HG03439 (cell line): ENCODE data around the gene TAS2R7.
"Not testable (repeated sequence)": the region's sequence is repeated elsewhere in the genome, so short reads cannot be mapped to it uniquely, and the experiment has no call there.

Source experiments
- ATAC-seq: cut with Tn5 transposase; IDR thresholded peaks from one replicate; pipeline ENCODE4 v1.9.1; 2021; ENCODE audit warnings: mild to moderate bottlenecking, moderate library complexity; ENCODE audit not compliant: unreplicated experiment

Gene TAS2R7, protein sequence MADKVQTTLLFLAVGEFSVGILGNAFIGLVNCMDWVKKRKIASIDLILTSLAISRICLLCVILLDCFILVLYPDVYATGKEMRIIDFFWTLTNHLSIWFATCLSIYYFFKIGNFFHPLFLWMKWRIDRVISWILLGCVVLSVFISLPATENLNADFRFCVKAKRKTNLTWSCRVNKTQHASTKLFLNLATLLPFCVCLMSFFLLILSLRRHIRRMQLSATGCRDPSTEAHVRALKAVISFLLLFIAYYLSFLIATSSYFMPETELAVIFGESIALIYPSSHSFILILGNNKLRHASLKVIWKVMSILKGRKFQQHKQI

DNA sequence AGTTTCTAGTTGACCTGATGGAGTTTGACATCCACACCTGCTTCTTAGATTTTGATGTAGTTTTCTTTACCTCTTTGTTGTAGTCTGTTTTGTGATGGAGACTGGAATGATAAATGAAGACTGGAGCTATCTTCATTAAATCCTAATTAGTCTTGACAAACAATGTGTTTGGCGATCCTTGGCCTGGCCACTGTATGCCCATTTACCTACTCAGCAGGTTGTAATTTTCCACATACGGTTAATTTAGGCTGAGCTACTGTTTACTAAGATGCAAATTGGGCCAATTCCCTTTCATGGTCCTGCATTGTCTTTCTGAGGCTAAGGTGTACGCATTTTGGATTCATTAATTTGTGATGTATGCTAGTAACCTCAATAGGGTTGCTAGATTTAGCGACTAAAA is at the start of gene TAS2R7:
TAS2R7 (minus strand) TSS at position 41 of the 400 bp plus-strand sequence. CDS start 57 bp downstream, outside the sequence.
- ATAC-seq, result no peak

DNA sequence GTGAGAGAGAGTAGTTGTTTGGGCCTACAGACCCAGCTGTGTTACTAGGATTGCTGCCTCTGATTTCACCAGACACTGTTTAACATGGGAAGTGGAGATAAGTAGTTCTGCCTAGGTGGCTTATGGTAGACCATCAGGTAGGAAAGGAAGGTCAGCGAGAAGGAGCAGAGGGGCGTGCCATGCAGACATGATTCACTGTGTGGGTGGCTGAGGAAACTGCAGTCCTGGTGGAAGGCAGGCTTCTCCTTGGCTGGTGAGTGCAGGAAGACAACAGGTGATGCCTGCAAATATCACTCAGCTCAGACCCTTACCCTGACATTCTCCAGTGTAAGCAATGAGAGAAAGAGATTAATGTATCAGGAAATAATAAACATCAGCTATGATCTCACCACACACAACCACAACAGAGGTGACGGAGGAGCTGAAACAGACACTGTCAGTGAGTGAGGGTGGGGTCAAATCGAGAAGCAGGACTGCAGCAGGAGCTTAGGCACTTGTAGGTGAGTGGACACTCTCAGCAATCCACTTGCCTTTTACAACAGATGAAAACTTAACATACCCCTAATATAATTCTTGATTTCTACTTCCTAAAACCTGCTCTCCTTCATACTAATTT is 48.9 kb upstream of the TAS2R7 start:
- no peak for ATAC-seq

DNA sequence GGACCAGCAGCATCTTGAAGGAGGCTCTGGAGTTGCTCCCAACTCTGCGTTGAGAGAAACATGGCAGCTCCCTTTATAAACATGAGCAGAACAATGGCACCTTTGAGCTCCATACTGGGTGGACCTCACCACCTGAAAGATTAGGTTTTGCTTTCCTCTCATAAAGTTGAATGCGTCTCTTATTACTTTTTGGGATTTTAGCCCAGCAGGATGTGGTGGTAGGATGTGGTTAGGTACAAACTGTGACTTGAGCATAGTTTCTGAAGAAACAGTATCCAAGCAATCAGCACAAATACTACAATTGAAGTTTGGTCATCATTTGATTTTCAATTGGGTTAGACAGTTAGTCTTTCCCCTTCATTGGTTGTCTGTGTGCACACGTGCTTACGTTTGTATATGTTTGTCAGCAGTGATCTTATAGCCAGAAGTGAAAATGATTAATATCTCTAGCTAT is 47.0 kb upstream of the TAS2R7 start, which contains the start of gene PRR4:
PRR4 (minus strand) TSS at position 51 of the 454 bp plus-strand sequence; CDS start at position 13, 38 bp downstream.
- ATAC-seq, result no peak

DNA sequence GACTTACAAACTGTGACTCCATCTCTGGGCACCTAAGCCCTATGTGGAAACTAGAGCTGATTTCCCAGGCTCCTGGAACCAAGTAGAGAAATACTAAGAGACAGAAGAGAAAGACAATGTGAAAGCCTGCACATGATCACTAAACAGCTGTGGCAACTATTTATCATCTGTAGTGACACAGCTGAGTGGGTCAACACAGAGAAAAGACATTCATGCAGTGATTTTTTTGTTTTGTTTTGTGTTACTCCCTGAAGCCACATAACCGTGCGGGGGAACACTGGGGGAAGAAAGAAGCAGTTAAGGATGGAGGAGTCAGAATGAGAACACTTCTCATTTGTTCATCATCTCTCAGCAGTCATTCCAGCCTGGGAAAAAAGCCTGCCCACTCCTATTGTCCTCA is 45.3 kb upstream of the TAS2R7 start:
- no peak for ATAC-seq

DNA sequence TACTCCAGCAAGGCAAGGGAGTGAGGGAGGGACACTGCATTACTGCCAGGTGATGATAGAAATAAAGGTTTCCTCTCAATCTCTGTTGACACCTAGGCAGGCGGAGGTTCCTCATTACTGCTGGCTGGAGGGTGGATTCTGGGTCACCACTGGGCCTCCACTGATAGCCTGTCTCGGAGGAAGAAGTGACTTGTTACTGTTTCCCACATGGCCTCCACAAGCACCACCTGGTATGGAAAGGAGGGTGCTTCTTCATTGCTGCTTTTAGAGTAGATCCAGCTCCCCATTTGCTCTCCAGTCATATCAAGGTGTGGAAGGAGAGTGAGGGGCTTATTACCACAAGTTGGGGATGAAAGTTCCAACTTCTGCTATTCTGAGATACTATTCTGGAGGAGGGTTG is 40.4 kb upstream of the TAS2R7 start:
- ATAC-seq, result no peak

DNA sequence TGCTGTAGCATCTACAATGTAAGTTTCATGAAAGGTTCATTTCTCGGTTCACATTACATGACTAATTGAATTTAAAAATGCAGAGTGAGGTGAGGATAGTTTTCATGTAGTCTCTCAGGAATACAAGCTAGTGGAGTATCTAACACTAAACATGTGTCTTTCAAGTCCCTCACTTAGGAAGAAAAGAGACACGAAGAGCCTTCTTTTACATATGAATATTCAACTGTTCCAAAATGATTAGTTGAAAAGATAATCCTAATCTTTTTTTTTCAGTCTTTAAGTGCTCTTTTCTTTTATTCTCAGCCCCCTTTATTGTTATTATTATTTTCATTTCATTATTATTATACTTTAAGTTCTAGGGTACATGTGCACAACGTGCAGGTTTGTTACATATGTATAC is 36.0 kb upstream of the TAS2R7 start:
- ATAC-seq, result no peak

DNA sequence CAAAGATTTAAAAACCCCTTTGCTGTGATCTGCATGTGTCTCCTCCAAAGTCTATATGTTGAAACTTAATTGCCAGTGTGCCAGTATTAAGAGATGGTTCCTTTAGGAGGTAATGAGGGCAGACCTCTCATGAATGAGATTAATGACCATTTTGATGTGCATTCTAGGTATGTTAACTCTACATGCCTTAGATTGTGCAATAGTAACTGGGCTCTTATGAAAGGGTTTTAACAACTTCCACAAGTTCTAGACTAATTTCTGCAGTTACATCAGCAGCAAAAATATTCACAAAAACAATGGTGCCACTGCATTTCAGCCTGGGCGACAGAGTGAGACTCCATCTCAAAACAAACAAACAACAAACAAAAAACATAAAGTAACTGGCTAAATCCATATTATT is 27.6 kb upstream of the TAS2R7 start:
- ATAC-seq, result no peak

DNA sequence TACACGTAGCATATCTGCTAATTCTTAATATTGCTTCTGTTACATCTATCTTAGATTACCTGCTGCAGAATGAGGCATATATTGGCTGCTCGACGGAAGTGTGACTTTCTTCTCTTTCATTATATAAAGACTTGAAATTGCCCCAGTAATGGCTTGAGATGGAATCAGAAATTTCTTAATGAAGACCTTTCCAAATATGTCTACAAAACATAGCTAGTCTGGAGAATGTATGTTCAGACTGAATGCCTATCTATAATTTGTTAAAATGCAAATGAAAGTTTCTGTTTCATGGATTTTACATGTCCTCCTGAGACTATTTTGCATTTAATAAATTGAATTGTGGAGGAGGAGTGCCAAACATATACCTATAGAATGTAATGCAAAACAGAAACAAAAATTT is 23.8 kb upstream of the TAS2R7 start, which contains the start of gene TAS2R10:
TAS2R10 (minus strand) TSS at position 101 of the 400 bp plus-strand sequence; CDS start at position 12, 89 bp downstream.
- ATAC-seq, result no peak

DNA sequence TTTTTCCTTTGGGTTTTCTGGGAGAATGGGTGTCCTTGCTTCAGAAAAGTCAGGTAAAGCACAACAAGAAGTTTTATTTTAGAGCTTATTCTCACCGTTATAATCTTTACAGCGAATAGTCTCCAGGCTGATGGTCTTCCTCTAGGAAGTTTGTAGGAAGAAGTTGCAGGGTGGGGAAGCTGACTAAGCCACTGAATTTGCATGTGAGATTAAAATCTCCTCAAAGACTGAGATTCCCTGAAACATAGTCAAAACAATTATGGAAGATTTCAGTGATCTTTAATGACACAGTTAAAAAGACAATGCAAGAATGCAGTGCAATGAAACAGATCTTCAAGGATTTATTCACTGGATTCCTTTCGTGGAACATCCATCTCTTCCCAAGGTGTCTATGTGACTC is 22.5 kb upstream of the TAS2R7 start:
- no peak for ATAC-seq

DNA sequence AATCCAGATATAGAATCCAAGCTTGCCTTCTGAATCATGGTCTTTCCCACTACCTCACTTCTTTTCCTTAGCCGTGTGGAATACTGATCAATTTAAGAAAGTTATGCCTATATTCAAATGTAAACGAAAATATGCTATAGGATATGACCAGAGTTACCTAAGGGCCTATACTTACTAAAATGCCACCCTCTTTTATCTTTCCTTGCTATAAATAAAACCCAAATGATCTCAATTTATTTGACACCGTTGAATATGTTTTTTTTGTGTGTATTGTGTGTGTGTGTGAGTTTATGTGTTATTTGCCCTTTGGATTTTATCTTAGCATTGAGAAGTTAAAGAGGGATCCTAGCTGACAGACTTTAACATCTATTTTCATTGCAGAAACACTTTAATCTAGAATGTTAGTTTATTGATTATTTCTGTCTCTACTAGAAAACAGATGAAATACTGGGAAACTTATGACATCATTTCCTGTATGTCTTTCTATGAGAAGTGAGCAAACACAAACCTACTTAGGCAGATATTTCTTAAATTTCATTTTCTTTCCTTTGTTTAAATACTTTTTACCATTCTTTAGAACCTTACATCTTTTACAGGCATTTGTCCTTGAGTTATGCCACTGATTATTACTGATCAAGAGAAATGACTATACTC is 9.6 kb upstream of the TAS2R7 start:
- ATAC-seq, result no peak

DNA sequence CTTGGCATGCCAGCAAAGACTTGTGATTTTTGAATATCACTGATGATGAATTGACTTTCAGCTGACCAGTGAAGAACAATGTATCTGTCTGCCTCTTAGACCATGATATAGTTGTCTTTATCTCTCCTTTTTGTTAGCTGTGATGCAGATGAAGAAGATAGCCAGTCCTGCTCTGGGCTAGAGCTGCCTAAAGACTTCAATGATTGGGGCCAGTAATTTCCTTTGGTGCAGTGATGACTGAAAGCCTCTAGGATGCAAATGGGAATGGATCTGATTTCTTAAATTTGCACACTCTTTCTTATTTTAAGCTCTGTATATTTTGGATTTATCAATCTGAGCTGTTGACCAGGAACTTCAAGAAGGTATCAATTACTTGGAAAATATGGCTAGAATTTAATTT is 7.6 kb upstream of the TAS2R7 start, which contains the start of gene TAS2R9:
TAS2R9 (minus strand) TSS at position 101 of the 400 bp plus-strand sequence; CDS start at position 8, 93 bp downstream.
- no peak for ATAC-seq

DNA sequence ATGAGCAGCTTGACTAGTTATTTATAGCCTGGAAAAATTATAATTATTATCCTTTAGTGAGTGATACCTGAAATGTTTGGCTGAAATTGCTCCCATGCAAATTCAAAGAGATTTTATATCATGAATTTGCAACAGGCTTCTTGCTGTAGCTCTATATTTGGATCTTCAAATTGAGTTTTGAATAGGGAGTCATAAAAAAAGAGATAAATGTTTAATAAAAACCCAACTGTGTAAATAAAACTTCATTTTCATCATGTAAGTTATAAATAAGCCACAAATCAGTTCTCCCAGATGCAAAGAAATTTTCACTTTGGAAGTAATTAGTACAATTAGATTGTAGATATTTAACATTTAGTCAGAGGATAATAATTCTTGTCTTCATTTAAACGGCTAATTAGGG is 4.8 kb upstream of the TAS2R7 start, which contains the start of gene TAS2R8:
TAS2R8 (minus strand) TSS at position 101 of the 400 bp plus-strand sequence. CDS start 306 bp downstream, outside the sequence.
- no peak for ATAC-seq

DNA sequence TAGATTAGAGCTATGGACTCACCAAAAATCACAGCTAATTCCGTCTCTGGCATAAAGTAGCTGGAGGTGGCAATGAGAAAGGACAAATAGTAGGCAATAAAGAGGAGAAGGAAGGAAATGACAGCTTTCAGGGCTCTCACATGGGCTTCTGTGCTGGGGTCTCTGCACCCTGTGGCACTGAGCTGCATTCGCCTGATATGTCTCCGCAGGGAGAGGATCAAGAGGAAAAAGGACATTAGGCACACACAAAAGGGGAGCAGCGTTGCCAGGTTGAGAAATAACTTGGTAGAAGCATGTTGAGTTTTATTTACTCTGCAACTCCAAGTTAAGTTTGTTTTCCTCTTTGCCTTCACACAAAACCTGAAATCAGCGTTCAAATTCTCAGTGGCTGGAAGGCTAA is 686 bp downstream of the TAS2R7 start:
- ATAC-seq, result no peak

DNA sequence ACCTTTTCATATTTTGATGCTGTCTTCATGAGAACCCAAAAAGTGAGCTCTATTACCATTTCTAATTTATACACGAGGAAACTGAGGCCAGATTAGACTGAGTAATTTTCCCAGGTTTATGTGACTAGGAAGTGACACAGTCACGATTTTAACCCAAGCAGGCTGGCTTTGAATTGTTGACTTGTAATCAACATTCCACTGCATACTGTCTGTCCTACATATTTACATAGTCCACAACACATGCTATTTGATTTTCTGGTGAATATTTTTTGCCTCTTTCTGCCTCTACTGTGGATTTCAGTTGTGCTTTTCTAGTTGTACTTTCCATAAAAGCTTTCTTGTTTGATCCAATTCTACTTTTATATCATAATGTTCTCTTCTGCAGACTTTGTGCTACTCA is 8.2 kb downstream of the TAS2R7 start:
- no peak for ATAC-seq

DNA sequence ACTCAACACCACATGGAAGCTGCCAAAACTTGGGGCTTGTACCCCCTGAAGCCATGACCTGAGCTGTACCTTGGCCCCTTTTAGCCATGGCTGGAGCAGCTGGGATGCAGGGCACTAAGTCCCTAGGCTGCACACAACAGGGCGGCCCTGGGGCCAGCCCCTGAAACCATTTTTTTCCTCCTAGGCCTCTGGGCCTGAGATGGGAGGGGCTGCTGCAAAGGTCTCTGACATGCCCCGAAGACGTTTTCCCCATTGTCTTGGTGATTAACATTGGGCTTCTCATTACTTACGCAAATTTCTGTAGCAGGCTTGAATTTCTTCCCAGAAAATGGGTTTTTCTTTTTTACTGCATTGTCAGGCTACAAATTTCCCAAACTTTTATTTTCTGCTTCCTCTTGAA is 10.7 kb downstream of the TAS2R7 start:
- ATAC-seq, result not testable (repeated sequence)

DNA sequence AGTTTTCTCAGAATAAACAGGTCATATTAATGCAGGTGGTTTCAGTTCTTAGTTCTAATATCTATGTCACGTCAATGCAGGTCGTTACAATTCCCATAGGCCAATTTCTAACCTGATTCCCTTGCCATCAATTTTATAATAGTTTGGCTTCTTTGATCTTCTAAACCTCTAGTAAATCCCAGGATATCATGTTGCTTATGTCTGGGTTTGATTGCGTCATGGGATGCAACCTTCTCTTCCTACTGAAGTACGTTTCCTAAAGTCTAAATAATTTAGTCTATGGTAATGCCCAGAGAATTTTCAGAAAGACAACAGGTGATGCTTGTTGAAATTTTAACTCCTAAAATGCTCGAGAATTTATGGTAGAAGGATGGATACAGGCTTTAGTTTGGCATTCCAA is 19.2 kb downstream of the TAS2R7 start:
- no peak for ATAC-seq

DNA sequence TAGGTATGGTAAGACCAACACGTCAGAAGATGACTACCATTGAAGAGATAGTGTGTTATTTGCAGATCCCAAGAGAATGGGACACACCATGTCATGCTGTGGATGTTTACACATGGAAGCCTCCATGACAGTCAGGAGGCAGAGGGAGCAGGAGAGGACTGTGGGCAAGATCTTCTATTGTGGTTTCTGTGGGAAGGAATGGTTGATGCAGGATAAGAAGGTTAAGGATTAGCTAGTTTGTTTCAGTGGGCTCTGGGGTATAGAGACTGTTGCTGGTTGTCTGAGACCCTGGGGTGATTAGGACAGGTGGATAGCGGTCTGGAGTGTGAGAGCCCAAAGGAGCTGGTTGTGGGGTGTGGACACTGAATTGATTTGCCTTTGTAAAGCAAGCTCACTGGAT is 23.3 kb downstream of the TAS2R7 start:
- ATAC-seq, result no peak

DNA sequence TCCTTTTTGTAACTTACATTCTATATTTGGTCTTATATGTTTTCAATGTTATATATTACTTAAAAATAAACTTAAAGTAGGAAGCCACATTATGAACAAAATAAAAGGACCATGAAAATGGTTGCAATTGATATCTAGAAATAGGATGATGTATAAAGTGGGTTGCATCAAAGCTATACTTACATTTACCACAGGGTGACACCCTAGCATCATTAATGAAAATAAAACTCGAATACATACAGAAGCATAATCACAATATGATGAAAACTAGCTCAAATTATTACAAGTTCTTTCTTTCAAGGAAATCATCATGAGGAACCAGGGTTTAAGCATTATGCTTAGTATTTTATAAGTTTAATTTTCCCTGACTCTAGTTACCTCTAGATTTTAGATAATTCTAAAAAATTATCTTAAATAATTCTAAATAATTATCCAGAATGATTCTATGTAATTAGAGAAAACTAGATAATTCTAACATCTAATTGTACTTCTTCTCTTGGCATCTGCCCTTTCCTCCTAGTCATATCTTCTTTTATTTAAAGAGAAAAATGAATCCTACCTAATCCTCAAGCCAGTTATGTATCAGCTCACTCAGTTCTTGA is 31.2 kb downstream of the TAS2R7 start:
- no peak for ATAC-seq

DNA sequence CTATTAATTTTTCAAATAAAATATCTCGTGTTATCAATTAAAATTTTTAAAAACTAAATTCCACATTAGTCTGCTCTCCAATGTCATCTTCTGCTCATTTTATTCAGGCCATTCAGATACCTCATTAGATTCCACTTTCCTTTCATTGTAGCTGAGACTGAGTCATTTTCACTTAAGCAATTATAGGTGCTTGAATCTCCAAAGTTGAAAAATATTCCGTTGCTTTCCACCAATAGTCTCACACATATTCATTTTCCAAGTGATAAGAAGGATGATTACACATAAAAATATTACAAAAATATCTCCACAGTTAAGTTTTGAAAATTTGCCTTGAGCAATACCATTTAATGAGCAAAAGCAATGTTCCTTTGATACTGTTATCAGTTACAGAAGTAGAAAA is 42.8 kb downstream of the TAS2R7 start:
- no peak for ATAC-seq

DNA sequence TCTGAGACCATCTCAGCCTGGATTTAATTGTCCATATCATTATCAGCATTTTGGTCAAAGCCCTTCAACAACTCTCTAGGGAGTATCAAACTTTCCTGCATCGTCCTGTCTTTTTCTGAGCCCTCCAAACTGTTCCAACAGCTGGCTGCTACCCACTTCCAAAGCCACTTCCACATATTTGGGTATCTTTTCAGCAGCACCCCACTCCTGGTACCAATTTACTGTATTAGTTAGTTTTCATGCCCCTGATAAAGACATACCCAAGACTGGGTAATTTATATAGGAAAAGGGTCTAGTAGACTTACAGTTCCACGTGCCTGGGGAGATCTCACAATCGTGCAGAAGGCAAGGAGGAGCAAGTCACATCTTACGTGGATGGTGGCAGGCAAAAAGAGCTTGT is 46.2 kb downstream of the TAS2R7 start:
- ATAC-seq, result no peak

DNA sequence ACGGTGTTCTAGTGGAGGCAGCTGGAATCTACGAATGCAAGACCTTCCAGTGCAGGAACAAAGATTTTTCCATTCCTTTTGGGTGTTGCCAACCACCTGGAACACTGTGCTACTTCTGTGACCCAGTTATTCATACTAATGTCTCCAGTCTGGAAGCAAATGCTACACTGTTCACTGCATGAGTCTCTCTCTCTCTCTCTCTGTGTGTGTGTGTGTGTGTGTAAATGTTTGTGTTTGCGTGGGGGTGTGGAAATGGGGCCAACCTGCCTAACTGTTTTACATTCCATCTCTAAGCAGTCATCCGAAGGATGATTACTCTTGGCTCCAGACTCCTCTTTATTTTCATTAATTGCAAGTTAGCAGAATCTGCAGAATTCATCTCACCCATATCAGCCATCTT is 49.4 kb downstream of the TAS2R7 start:
- ATAC-seq, result no peak
